Activated naive CD8-positive, alpha-beta T cell treated with anti-CD3 and anti-CD28 coated beads, Interleukin-2, amount 50 U/mL, for 24 hours (primary cell): ENCODE results near the gene HOXA6.

Source experiments
- ATAC-seq: fragments of 150-1000 bp; cut with Tn5 transposase; one replicate; pipeline ENCODE4 v1.10.0; 2021
- DNase-seq: peaks from one replicate; pipeline ENCODE4 v3.0.0; 2021
- H3K27ac Mint-ChIP-seq: one replicate; pipeline ENCODE4 v1.8.0; 2021; ENCODE audit warnings: mild to moderate bottlenecking, mixed read lengths
- H3K27me3 Mint-ChIP-seq: one replicate; pipeline ENCODE4 v1.8.0; 2021; ENCODE audit warnings: mixed read lengths
- H3K36me3 Mint-ChIP-seq: one replicate; pipeline ENCODE4 v1.8.0; 2021; ENCODE audit warnings: low read depth, mixed read lengths
- H3K4me1 Mint-ChIP-seq: one replicate; pipeline ENCODE4 v1.8.0; 2021; ENCODE audit warnings: mixed read lengths
- H3K4me3 Mint-ChIP-seq: one replicate; pipeline ENCODE4 v1.8.0; 2021; ENCODE audit warnings: mild to moderate bottlenecking, moderate library complexity, mixed read lengths
- H3K9me3 Mint-ChIP-seq: one replicate; pipeline ENCODE4 v1.8.0; 2021; ENCODE audit warnings: mixed read lengths

HOXA6 gene

DNA sequence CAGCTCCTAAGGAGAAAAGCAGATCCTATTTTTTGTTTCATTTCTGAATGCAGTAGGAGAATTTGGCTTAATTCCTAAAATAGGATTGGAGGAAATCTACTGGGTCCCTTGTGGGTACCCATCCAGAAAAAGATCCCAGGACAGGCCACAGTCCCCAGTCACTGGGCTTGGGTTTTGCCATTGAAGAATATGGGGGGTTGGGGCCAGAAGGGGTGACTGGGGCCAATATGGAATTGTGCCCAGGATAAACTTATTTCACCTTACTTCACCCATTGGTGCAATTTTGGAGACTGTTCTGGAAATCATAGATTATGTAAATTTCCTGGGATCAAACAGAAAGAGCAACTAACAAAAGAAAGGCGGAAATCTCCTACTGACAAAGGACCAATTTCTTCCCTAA lies 9.1 kb downstream of the HOXA6 start:
- DNase-seq (no peak), ATAC-seq (no peak)
- Mint-ChIP-seq H3K9me3 (no peaks in the 10 kb centered on the region), H3K27ac (no peak overlapping the region), H3K27me3 (peaks cover 50% of the 10 kb centered on the region), H3K4me1 (peaks cover 27% of the 10 kb centered on the region), H3K36me3 (no peaks in the 10 kb centered on the region), H3K4me3 (no peak overlapping the region)

DNA sequence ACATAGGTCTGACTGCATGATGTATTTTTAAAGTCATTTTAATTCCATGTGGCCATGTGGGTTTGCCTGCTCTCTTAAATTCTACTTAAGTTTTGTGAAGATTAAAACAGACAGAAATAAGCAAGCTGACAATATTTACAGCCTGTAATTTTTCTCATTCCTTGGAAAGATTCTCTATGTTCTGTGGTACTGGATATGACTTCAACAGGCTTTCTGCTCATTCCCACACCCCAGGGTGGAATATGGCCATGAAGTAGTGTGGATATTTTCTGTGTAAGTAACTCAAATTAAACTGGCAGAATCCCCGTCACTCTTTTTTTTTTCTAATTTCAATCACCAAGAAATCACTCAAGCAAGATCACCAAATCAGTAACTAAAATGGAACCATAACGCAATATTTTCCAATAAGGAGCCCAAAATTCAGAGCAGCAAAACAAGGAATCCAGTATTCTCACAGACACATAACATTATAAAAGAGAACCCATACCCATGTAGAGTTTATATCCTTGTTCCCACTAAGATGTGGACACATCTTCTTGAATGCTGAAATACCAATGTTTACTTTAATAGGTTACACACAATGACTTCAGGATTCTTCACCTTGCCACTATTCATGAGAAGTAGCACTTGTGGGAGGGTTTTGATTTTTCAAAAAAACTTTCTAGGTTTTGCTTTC lies 9.8 kb downstream of the HOXA6 start:
- no peak overlapping the region for H3K27ac Mint-ChIP-seq
- peaks cover 56% of the 10 kb centered on the region for H3K27me3 Mint-ChIP-seq
- H3K4me1 Mint-ChIP-seq: peaks cover 29% of the 10 kb centered on the region
- H3K9me3 Mint-ChIP-seq: no peaks in the 10 kb centered on the region
- no peak for DNase-seq
- H3K36me3 Mint-ChIP-seq: no peaks in the 10 kb centered on the region
- H3K4me3 Mint-ChIP-seq: no peak overlapping the region
- ATAC-seq: no peak

DNA sequence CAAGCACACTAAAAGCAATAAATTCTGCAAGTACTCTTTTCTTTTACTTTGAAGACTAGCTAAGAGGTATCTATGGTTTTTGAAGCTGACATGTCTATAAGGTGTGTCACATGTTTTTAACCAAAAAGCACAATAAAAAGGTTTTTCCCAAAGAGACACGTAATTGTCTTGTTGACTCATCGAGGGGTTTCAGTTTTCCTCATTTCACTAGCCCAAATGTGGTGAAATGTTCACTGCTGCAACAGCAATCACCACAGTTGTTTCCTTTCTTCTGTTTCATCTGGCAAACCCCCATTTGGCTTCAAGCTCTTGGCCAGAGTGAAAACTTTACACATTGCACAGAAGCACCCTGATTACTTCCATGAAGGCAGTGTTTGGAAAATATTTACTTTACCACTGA lies 13.2 kb downstream of the HOXA6 start:
- H3K27me3 Mint-ChIP-seq: peaks cover 64% of the 10 kb centered on the region
- H3K4me3 Mint-ChIP-seq: no peak overlapping the region
- ATAC-seq: peak; percentile 68
- H3K4me1 Mint-ChIP-seq: peaks cover 32% of the 10 kb centered on the region
- H3K9me3 Mint-ChIP-seq: no peaks in the 10 kb centered on the region
- DNase-seq: no peak
- H3K27ac Mint-ChIP-seq: no peak overlapping the region
- no peaks in the 10 kb centered on the region for H3K36me3 Mint-ChIP-seq

DNA sequence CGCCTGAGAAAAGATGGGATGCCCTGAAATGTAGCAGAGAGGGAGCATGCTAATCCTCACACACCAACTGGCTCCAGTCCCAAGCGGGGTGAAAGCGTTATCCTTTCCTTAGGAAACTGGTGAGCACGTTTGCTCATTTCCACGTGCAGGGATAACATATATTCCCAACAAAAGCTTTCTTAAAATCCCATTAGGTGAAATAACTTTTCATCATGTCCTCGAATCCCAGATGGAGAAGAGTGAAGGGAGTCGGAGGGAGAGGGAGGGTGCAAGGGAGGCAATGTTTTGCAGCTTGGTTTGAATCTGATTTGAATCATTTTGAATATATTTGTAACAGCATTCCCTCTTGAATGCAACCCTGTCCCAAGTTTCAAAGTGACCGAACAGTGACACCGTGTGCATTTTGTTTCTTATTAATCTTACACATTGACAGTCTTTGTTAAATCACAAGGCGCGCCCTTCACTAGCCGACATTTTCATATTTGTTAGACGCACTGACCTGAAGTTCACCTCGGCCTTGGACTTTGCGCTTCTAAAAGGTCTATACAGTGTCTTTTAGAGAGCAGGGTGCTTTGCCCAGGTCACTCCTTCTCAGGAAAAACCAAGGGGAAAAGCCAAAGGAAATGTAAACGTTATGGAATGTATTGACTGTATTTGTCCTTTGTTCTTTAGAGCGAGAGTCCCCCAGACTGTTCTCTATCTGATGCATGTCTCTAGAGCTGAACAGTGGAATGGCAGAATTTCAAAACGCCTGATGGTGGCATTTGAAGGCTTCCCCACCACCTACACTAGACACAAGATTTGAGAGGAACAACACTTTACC lies 14.0 kb downstream of the HOXA6 start:
- no peak for ATAC-seq

DNA sequence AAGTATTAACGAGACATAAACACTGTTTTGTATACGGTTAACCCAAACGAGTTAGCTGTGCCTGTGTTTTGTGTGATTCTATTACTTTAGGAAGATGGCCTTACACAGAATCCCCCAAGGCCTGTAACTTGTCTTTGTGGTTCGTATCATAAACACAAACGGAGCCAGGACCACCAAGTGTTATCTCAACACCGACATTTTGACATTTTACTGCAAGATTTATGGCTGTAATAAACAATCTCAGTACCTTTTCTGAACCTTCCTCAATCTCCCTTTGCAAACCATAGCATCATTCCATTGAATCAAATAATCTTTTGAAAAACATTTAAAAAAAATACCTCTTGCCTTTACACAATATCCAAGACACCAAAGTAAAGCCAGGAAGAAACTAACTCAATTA lies 14.6 kb downstream of the HOXA6 start:
- no peak overlapping the region for H3K27ac Mint-ChIP-seq
- no peak for DNase-seq
- ATAC-seq: no peak
- H3K36me3 Mint-ChIP-seq: no peaks in the 10 kb centered on the region
- peaks cover 58% of the 10 kb centered on the region for H3K27me3 Mint-ChIP-seq
- no peaks in the 10 kb centered on the region for H3K9me3 Mint-ChIP-seq
- no peak overlapping the region for H3K4me3 Mint-ChIP-seq
- peaks cover 32% of the 10 kb centered on the region for H3K4me1 Mint-ChIP-seq

More for the DNA sequence above, 14.0 kb downstream of the HOXA6 start:
- peaks cover 65% of the 10 kb centered on the region for H3K27me3 Mint-ChIP-seq
- DNase-seq: no peak
- no peaks in the 10 kb centered on the region for H3K36me3 Mint-ChIP-seq
- no peak overlapping the region for H3K4me3 Mint-ChIP-seq
- no peak overlapping the region for H3K27ac Mint-ChIP-seq
- H3K9me3 Mint-ChIP-seq: no peaks in the 10 kb centered on the region
- H3K4me1 Mint-ChIP-seq: peaks cover 32% of the 10 kb centered on the region

DNA sequence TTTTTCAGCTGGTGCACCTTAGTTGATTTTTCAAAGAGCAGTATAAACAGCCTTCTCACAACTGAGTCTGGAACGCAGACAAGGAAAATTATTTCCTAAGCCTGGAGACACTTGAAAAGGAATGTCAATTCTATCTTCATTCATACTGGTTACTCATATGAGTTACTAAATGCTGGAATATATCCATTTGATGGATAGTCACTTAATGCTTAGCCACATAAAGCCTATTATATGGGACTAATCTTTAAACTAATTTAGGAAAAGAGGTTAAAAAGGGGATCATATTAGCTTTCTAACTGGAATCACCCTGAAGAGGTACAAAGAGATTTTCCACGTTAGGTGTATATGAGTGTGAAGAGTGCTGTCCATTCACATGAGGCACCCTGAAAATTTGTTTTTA lies 15.4 kb downstream of the HOXA6 start:
- Mint-ChIP-seq H3K36me3 (no peaks in the 10 kb centered on the region), H3K27ac (no peak overlapping the region), H3K9me3 (no peaks in the 10 kb centered on the region), H3K4me3 (no peak overlapping the region), H3K27me3 (peaks cover 55% of the 10 kb centered on the region), H3K4me1 (peaks cover 31% of the 10 kb centered on the region)
- ATAC-seq (no peak), DNase-seq (no peak)

DNA sequence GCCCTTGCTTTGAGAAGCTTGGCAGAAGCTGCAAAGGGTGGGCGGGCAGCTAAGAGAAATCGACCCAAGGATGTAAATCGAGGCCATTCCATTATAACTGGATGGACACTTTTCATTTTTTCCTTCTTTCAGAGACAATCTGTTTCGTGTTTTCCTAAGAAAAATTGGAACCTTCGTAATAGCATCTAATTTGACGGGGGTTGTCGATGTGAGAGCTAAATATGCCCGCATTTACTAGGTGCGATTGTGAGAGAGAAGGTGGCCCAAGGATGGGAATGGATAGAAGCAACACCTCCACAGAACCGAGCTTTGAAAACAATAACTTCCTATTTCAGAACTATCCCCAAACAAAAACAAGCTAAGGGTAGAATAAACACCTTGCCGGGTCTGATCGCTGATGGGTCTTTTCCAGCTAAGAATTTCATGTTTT lies 16.2 kb downstream of the HOXA6 start:
- H3K36me3 Mint-ChIP-seq: no peaks in the 10 kb centered on the region
- ATAC-seq: no peak

DNA sequence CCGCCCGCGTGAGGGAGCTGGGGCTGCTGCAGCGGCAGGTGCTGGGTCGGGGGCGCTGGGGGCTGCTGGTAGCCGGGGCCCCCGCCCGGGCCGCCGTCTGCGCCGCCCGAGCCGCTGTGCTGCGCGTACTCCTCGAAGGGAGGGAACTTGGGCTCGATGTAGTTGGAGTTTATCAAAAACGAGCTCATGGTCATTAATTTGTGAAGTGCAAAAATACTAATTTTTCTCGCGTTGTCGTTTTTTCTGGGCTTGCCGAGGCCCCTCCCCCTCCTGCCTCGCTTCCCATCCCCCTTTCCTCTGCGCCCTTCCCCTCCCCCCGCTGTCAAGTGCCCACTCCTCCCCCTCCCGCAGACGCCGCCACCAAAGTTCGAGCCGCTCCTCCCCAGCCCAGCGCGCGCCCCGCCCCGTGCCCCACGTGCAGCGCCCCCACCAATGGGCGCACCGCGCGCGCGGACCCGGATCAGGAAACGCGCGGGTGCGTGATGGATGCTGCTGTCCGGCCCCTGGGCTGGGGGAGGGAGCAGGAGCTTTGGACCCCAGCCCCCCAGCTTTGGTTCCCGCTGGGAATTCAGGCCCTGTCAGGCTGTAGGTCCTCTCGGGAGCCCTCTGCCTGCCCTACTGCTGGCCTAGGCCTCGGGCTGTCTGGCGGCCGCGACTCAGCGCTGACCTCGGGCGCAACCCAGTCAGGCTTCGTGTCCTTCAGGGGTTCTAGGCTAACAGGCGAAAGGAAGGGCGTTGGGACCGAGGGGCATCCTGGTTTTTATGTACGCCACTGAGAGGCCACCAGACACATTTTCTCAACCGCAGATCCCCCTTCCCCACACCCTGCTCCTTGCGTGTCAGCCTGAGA lies 16.8 kb downstream of the HOXA6 start, which contains the start of gene HOXA4:
Gene HOXA4 (minus strand): TSS at position 218 of the 850 bp plus-strand sequence. CDS start 24 bp downstream, at position 194.
- DNase-seq (peak; percentile 77), ATAC-seq (peak; percentile 88)
- Mint-ChIP-seq H3K4me3 (peak within 1 kb of the TSS; percentile 55), H3K27me3 (peaks cover 49% of the 10 kb centered on the region), H3K4me1 (peaks cover 24% of the 10 kb centered on the region), H3K36me3 (no peaks in the 10 kb centered on the region), H3K9me3 (no peaks in the 10 kb centered on the region), H3K27ac (no peak within 1 kb of the TSS)

More for the DNA sequence above, 16.2 kb downstream of the HOXA6 start:
- DNase-seq: no peak
- Mint-ChIP-seq H3K27me3 (peaks cover 55% of the 10 kb centered on the region), H3K4me3 (peak overlapping the region; percentile 55), H3K27ac (no peak overlapping the region), H3K4me1 (peaks cover 29% of the 10 kb centered on the region), H3K9me3 (no peaks in the 10 kb centered on the region)

DNA sequence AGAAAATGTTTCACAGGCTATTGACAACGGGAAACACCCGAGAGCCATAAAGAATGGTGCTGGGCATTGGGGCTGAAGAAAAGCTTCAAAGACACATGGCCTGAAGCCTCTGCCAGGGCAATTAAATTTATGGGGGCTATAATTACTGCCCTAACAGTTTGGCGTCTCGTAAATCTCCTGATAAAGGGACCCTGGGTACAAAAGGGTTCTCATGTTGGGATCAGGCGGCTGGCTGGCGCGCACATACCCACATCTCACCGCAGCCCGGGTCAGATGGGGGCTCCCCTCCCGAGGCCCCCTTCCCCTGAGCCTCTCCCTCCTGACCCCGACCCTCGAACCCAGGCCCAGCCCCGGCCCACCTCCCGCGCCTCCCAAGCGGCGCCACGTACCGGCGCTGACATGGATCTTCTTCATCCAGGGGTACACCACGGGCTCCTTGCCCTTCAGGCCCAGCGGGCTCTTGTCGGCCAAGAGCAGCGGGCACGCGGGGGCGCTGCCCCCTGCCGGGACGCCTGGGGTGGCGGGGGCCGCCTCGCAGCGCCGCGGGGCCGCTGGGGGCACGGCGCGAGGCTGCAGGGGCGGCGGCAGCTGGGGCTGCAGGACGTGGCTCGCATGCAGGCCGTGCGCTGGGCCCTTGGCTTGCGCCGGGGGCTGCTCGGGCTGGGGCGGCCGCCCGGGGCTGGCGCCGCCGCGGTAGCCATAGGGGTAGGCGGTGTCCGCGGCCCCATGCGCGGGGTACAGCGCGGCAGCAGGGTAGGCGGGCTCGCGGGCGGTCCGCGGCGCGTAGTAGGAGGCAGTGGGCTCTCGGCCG lies 17.6 kb downstream of the HOXA6 start:
- ATAC-seq: no peak
- no peak for DNase-seq
- Mint-ChIP-seq H3K9me3 (no peaks in the 10 kb centered on the region), H3K27ac (no peak overlapping the region), H3K4me1 (peaks cover 19% of the 10 kb centered on the region), H3K27me3 (peaks cover 46% of the 10 kb centered on the region), H3K4me3 (no peak overlapping the region), H3K36me3 (no peaks in the 10 kb centered on the region)

DNA sequence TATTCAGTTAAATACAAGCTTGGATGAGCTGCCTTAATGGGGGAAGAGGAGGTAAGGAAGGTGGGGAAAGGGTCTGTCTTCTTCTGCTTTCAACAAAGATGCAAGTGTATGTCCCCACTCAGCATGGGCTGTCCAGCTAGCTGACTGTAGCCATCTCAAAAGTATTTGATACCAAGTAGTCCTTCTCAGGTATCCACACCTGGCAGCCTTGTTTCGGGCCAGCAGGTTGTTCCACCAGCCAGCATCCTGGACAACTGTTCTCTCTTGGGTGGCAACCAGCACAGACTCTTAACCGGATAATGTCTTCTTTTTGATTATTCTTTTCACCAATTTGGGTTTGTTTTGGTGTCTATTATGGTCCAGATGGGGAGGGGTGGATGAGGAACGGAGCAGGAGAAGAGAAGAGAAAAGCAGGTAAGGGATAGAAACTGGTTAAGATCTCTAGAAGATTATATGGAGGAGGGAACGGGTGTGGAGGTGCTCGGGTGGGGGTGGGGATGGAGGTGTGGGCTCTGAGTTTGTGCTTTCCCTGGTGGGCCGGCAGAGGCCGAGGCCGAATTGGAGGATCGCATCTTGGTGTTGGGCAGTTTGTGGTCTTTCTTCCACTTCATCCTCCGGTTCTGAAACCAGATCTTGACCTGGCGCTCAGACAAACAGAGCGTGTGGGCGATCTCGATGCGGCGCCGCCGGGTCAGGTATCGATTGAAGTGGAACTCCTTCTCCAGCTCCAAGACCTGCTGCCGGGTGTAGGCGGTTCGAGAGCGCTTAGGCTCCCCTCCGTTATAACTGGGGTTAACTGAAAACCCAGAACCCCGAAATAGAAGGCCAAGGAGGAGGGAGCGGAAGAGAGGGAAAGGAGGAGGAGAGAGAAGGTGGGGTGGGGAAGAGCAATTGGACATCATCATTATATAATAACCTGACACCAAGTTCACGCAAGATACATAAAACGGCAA lies 18.5 kb downstream of the HOXA6 start:
- Mint-ChIP-seq H3K4me3 (no peak overlapping the region), H3K36me3 (no peaks in the 10 kb centered on the region), H3K9me3 (no peaks in the 10 kb centered on the region), H3K27me3 (peaks cover 49% of the 10 kb centered on the region), H3K27ac (no peak overlapping the region), H3K4me1 (peaks cover 10% of the 10 kb centered on the region)
- DNase-seq (no peak), ATAC-seq (no peak)

DNA sequence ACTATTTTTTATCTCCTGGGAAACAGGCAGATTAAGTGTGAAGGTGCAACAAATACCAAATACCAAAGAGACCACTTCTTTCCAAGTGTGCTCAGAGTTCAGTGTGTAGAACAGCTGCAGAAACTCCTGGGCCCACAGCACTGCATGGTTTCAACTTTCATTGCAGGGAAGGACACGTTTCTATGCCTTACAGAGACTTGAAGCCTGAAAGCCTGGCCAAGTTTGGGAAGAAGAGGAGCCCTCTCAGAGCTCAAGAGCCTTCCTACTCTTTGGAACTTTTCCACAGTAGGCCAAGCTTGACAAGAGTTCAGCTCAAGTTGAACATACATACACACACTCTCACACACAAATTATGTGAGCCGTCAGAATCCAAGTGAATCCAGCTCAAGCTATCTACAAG lies 19.5 kb downstream of the HOXA6 start:
- Mint-ChIP-seq H3K9me3 (no peaks in the 10 kb centered on the region), H3K27ac (no peak overlapping the region), H3K4me1 (peaks cover 4% of the 10 kb centered on the region), H3K36me3 (no peaks in the 10 kb centered on the region), H3K4me3 (no peak overlapping the region), H3K27me3 (peaks cover 40% of the 10 kb centered on the region)
- no peak for DNase-seq
- no peak for ATAC-seq

DNA sequence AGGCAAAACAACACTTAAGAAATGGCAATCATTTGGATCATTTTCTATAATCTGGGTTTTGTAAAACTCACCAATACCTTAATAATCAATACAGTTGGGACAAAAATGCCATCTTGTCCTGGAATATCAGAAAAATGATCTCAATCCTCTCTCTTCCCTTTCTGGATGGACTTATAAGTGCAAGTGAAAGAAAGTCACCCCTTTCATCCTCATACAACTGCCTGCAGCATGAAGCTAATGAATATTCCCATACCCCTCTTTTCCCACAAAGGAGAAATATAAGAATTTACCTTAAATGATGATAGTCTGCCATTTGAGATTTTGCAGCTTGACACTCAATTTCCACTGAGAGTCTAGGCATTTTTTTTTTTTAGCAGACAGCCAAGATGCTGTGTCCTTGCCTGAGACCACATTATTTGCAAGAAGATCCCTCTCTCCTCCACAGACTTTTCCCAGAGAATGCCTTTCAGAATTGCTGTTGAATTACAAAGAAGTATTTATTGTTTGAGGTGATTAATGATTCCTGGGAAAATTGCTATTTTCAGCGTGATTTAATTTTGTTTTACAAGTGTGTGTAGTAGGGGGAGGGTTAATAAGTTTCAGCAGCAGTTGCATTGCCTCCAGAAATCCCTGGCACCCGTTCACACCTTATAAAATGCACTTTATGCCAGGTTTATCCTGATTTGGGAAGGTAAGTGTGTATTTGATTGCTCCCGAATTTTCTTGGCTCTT lies 20.8 kb downstream of the HOXA6 start:
- Mint-ChIP-seq H3K4me3 (no peak overlapping the region), H3K9me3 (no peaks in the 10 kb centered on the region), H3K4me1 (peaks cover 4% of the 10 kb centered on the region), H3K27me3 (peaks cover 31% of the 10 kb centered on the region), H3K36me3 (no peaks in the 10 kb centered on the region), H3K27ac (no peak overlapping the region)
- no peak for ATAC-seq
- no peak for DNase-seq
